Coronary artery (tissue), 2 donors: ENCODE measurements around the gene CYB561D2.
"Not testable (repeated sequence)": the region's sequence is repeated elsewhere in the genome, so short reads cannot be mapped to it uniquely, and the experiment has no call there.

Experiments
- DNase-seq: peaks from one replicate; pipeline ENCODE4 v3.0.0-alpha.2; 2017; ENCODE audit warnings: low spot score
- H3K27ac ChIP-seq, 2 donors: fragments of 200-600 bp; sonication (generic); one replicate each; pipeline ENCODE4 v1.5.1; 2016 to 2019
- H3K4me3 ChIP-seq: fragments of 200-600 bp; sonication (generic); 2 replicates; pipeline ENCODE4 v1.5.1; 2016; ENCODE audit warnings: mild to moderate bottlenecking, moderate library complexity
- CTCF ChIP-seq: fragments of 200-600 bp; sonication (generic); IDR thresholded peaks from one replicate; pipeline ENCODE4 v1.5.1; 2019; ENCODE audit warnings: antibody characterized with exemption

The CYB561D2 gene

GRCh38 chr3:50350527-50351322 is at the start of gene CYB561D2, which contains the start of gene NPRL2:
TSS of gene CYB561D2 (plus strand) at chr3:50350862. CDS start at chr3:50351434, 572 bp downstream.
TSS of gene NPRL2 (minus strand) at chr3:50350775. CDS start at chr3:50350652, 123 bp downstream.
- Histone ChIP-seq H3K4me3 (peak within 1 kb of the TSS; percentile 73), H3K27ac (peak within 1 kb of the TSS; percentile 80 to 88)
- no peak for TF ChIP-seq CTCF
- DNase-seq, result peak; percentile 97

GRCh38 chr3:50302095-50303012 is 48.3 kb upstream of the CYB561D2 start:
- Histone ChIP-seq H3K27ac (peak overlapping the region; percentile 23 to 81), H3K4me3 (peak overlapping the region; percentile 48)
- peak; percentile 75 for DNase-seq
- no peak for TF ChIP-seq CTCF

GRCh38 chr3:50303013-50303815 is 47.4 kb upstream of the CYB561D2 start, which contains the start of gene HYAL1:
TSS of gene HYAL1 (minus strand) at chr3:50303574. CDS start at chr3:50302956, 618 bp downstream.
- Histone ChIP-seq H3K27ac (peak within 1 kb of the TSS; percentile 23 to 81), H3K4me3 (peak within 1 kb of the TSS; percentile 48)
- peak; percentile 82 for DNase-seq
- no peak for TF ChIP-seq CTCF

GRCh38 chr3:50304601-50305000 is 46.1 kb upstream of the CYB561D2 start:
- no peak for TF ChIP-seq CTCF
- DNase-seq, result no peak
- H3K4me3 ChIP-seq, result no peak overlapping the region
- no peak overlapping the region for H3K27ac ChIP-seq

GRCh38 chr3:50312041-50312440 is 38.6 kb upstream of the CYB561D2 start:
- DNase-seq, H3K4me3 ChIP-seq, H3K27ac ChIP-seq: not testable (repeated sequence)

- DNase-seq, result no peak
Observed at GRCh38 chr3:50314342-50314741, 36.3 kb upstream of the CYB561D2 start.

More at GRCh38 chr3:50314342-50314741, 36.3 kb upstream of the CYB561D2 start:
- no peak overlapping the region for H3K27ac ChIP-seq
- no peak overlapping the region for H3K4me3 ChIP-seq
- TF ChIP-seq CTCF, result no peak
